T1000 (cell line): ENCODE data around the gene MGLL.

Experiments used
- DNase-seq: peaks from one replicate; lab custom pipeline; 2025; ENCODE audit warnings: mixed read lengths; lab: John Stamatoyannopoulos, UW

The MGLL gene

DNA sequence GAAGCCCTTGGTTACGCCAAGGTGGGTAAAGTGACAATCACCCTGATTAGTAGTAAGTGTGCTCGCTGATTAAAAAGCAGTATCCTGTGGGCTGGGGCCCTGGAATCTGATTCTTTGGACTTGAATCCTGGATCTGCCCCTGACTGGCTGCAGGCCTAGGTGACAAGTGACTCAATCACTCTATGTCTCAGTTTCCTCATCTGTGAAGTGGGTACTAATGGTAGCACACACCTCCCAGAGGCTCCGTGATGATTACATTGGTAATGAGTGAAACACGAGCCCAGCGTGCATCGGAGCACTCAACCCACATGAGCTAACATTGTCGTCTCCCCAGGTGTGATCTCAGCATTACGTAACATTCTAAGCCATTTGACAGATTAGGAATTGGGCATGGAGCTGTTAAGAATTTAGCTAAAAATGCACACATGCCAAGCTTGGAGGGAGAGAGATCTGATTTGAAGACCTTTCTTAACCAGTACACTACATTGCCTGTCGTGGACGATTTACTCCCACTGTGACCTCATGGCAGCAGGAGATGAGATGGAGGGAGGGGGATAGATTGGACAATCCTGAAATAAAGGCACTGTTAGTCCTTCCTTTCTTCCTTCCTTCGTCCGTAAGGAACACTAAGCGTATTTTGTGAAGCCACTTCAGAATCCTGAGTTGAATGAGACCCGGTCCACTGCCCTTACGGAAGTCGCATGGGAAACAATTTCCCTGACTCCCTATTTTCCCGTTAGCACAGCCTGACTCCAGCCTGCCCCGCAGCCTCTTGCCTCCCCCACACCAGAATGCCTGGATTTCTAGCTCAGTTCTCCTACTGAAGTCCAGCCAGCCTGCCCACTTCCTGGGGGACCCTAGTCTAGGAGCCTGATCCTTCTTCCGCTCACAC, 32.1 kb downstream of the MGLL start:
- no peak for DNase-seq

DNA sequence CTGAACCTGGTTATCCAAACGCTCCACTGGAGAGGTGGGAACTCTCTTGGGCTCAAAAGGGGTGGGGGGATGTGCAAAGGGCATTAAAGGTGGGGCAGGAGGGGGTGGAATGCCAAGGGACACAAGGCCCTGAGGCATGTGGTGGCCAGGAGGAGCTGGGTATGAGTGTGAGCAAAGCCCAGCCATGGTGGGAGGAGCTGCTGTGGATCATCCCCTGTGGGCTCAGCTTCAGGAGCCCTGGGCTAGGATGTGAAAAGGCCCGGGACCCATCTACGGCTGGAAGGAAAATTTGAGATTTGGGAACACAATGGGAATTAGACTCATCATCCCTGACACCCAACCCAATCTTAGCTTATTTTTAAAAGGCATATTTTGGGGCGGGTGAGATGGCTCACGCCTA, 33.3 kb downstream of the MGLL start:
- DNase-seq = no peak

DNA sequence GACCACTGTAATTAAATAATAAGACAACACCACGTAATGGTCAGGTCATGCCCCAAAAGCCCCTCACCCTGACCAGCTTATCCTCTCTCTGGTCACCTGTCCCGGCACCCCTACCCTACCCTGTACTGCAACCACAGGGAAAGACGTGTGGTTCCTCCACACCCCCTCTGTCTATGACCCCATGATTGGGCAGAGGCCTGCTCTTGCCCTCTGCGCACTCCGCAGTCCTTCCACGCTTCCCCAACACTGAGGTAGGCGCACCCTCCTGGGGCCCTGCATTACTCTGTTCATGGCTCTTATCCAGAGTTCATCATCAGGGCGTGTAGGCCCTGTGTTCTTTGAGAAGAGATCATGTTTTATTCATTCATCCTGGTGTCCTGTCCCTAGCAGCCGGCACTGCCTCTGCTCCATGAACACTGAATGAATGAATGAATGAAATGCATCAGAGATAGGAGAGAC, 33.8 kb downstream of the MGLL start:
- no peak for DNase-seq

DNA sequence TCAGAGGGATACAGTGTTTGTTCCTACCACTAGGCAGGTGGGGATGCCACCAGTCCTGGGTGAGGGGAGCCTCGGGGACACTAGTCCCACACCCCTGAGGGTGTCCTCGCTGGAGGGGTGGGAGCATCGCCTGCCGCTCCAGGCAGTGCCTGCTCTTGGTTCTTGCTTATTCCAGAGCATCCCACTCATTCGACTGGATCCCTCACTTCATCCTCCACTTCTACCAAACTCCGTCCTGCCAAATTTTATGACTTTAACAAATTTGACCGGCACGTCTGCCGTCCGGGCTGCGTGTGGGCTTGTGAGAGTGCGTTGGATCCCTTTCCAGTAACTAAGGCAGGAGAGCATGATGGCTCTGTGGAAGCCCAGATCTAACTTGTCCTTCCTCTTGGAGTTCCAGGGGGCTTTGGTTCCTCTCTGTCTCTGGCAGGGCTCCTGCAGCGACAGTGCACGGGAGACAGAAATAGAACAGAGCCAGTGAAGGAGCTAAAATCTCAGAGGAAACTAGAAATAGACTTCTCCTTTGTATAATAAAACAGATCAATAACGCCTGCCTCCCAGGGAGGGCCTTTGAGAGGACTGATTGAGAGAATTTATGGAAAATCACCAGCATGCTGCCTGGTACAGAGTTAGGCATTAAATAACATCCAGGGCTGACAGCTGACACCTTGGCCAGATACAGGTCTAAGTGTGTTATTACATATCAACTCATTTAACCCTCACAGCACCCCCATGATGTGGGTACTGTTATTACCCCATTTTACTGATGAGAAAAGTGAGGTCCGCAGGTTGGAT, 34.5 kb downstream of the MGLL start:
- no peak for DNase-seq

DNA sequence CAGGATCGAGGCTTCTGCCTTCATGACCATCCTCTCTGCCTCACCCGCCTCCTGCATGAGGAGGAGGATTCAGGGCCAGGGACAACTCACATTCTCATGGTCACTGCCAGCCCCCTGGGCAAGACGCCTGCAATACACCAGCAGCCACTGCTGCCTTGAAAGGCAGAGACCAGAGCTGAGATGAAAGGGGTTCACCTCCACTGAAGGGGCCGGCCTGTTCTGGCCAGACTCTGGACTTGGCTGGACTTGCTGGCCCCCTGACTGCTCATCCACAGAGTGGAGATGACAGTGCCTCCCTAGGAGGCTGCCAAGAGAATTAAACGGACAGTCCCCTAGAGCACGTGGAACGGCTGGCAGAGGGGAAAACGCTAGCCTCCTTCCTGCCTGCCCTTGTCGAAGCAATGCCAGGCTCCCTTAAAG, 35.2 kb downstream of the MGLL start:
- DNase-seq = no peak

DNA sequence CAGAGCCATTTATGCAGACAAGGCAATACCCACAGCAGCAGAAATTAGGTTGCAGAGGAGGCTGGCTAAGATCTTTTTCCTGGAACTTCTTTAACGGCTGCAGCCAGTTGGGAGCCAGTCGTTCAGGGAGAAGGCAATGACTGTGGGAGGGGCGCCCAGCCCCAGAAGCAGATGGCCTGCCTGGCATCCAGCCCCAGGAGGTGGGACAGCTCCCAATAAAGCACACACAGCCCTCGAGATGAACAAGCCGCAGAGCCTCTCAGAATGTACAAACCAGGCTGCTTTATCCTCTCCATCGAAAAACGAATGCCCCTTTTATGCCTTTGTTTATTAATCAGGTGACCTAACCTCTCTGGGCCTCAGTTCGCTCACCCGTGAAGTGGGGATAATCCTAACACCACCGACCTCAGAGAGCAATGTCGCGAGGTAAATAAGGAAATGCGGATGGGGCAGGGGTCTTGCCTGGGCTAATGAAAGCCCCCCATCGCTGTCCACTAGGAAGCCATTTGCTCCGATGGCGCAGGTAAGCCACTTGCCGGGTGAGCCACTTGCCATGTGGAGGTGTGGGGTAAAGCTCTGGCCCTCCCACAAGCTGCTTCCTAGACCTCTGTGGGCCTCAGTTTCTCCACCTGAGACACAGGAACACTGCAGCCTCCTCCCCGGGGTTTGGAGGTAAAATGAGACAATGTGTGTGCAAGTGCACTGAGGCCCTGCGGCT, 35.8 kb downstream of the MGLL start:
- no peak for DNase-seq

DNA sequence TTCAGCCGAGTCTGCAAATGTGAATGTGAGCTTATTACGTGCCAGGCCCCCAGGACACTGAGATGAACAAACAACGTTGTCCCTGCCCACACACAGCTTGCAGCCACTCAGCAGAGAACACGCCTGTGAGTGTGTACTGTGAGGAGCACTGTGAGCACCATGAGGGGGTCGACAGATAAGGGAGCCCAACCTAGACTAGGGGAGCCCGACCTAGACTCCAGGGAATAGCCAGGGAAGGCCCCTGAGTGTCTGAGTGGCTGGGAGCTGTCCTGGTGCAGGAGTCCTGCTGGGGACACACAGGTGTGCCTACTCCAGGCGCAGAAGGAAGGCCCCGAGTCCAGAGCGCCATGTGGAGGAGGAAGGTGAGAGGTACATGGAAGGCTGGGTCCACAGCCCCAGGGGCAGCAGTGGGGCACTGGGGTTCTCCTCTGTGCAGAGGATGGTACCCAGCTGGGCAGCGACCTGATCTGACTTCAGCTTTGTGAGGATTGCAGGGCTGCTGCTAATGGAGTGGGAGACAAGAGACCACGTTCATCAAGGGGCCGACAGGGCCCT, 36.5 kb downstream of the MGLL start:
- DNase-seq = no peak

DNA sequence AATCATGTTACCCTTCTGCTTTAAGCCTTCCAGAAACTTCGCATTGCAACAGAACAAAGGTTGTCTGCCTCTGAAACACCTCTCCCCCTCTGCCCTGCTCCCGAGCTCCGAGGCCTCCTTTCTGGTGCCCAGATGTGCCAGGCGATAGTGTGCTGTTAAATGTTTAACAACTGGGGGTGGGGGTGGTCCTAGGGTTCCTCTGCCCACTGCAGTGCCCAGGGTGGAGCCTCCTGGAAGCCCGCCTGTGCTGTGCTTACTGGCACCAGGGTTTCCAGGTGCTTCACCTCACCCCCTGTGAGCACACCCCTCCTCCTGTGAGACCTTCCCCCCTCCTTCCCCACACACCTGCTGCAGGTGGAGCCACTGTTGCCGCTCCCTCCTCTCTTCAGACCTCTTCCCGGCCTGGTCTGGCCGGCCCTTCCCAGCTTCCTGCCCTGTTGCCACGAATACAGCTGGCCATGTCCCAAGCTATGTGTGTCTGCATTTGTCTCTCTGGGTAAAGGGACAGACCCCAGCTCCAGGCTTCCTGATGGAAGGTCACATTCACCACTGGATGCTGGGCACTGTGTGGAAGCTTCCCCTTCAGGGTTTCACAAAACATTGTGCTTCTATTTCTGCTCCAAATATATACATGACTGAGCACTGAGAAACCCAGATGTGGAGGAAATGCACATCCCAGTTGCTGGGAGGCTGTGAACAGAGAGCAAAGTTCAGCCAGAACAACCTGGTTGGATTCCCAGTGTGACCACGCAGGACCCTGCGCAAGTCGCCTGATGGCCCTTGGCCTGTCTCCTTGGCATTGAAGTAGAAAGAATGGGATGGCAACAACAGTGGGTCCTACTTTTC, 37.2 kb downstream of the MGLL start:
- DNase-seq = no peak

DNA sequence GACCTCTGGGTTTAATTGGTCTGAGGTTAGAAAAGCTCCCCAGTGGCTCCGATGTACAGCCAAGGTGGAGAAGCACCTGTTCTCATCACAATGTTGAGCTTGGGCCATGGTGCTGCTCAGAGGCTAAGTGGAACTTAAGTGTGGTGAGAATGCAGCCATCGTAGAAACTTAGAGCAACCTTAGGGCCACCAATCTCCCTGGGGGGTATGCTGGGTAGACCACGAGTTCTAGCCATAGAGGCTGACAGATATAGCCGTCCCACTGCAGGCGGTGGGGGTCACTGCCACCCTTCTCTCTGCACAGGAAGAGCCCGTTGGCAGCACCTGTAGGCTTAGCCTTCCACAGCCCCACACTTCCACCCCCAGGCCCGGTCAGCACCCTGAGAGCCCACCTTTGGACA, 38.0 kb downstream of the MGLL start:
- DNase-seq = no peak

DNA sequence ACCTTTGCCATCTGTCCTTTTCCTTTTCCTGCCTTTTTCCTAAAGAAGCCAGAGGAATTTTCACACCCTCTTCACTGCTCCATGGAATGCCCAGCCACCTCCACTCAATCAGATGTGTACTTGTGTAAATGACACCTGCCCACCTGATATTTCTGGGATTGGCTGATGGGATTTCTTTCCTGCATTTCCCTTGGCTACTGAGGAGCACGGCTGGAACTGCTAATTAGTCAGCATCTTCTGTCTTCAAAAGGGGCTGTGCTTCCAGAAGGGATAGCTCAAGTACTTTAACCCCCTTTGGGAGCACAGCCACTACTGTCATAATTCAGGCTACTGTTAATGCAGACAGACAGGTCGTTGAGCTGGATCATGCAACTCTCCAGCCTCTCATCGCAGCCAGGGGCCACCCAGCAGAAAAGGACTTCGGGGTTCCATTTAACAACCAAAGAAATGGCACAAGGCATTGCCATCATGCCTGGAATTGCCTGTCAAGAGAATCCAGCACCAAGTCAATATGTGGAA, 38.6 kb downstream of the MGLL start:
- DNase-seq = no peak

DNA sequence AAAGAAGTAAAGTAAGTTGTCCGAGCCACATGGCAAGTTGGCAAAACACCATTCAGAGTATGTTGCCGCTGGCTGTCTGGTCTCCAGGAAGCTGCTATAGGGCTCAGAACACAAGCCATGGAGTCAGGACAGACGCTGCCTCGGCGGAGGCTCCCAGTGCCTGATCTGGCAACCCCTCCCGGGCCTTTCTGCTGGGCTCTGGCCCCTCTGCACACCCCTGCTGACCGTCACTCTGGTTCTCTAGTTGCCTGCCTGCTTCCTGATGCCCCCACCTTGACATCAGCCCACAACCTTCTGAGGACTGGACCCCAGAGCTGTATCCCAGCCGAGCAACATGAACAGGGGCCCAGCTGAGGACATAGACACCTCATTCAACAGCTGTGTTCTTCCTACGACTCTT, 39.1 kb downstream of the MGLL start:
- no peak for DNase-seq

DNA sequence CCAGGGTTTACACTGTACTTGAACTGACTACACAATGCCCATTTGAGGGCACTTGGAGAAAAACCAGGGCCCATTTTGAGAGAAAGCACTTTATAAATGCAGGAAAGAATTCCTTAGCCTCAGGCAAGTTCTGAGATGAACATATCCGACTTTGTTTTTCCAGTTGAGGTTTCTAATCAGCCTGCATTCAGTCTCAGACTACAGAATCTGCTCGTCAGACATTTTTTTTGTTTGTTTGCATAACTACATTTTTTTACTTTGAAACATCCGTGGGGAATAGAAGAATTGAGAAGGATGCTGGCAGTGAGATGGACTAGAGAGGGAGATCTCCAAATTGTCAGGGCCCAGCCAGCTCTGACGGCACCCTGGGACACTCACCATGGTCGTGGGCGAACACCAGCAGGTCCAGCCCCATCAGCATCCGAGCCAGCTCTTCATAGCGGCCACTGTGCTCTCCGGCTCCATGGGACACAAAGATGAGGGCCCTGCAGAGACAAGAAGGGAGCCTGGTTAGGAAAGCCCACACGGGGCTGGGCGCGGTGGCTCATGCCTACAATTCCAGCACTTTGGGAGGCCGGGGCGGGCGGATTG, 40.8 kb downstream of the MGLL start:
- DNase-seq = peak; percentile 29

DNA sequence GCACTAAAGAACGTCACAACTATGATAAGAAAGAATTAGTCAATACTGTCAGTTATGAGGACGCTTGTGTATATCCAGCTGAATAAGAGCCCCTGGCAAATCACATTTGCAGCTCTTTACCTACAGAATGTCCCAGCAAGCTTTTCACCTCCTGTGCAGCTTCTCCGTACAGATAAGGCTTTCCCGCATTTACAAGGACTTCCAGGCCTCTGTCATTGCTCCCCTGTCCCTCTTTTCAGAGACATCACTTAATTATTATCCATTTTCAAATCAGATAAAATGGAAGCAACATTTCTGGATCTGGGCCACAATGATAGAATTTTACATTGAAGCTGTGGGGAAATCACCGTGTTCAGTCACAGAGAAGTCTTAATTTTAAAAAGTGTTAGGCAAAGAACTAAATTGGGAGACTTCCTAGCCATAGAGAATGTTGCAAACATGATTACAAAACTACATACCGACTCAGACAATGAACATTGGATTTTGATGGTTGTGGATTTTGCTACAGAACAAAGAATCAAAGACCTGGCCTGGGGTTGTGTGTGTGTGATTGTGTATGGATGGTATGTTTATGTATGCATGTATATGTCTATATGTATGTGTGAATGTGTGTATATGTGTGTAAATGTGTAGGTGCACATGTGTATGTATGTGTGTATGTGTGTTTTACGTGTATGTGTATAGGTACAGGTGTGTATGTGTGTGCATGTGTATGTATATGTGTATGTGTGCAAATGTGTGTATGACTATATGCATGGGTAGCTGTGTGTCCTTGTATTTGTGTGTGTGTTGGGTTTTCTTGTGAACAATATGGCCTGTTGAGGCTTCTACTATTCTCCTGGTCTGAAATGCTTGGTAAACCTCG, 41.5 kb downstream of the MGLL start:
- no peak for DNase-seq

DNA sequence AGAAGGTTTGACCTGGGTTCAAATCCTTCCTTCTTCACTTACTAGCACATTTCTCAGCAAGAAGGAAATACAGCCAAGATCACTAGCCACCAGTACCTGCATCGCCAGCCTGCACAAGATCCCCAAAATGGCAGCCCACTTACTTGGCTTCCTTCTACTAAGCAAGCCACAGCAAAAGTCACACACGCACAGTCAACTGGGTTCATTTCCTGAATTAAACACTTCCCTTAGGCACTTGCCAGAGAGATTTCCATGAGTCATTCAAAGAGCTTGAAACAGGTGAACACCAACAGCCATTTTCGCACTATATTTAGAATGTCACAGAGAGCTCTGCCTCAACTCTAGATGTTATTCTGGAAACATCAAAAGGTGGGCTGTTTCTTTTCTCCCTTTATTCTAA, 42.6 kb downstream of the MGLL start:
- DNase-seq = no peak

DNA sequence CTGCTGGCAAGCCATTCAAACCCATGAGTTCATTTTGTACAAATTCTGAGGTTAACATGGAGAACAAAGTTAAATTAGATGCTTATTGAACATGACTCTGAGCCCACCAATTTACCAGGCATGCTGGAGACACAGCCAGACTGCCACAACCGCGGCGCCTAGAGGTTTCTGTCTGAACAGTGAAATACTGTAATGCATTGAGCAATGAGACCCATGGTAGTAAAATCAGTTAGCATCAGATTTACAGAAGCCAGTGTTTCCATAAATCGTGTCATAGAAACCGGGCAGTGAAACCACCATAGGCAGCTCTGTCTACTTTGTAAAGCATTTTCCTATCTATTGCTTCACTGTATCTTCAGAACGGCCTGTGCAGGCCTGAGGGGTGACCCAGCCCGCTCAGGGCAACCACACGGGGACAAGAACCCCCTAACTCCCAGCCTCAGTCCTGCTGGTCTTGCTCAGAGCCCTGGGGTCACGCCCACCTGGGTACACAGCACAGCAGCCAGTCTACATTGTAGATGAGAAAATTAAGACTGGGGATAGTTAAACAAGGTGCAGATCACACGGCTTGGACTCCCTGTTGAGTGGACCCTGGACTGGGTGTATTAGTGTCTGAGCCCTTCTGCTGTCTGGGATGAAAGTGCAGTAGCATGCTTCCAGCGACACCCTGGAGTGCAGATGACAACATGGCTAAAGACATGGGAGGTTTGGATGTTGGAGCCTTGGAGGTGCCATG, 44.2 kb downstream of the MGLL start:
- DNase-seq = no peak

DNA sequence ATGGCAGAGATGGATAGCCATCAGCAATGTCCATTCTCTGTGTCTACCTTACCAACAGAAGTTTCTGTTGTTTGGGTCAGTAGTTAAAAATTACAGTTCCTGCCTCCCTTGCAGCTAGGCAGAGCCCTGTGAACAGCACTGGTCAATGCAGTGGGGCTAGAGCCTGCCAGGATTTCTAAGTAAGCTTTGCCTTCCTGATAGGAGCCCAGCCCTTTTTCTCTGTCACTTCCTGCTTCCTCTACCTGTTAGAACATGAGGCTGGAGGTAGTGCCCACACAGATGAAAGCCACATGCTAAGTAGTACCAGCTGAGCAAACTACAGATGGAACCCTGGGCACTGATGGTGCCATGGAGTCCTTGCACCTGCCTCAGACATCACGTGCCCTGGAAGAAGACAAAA, 45.0 kb downstream of the MGLL start:
- no peak for DNase-seq

DNA sequence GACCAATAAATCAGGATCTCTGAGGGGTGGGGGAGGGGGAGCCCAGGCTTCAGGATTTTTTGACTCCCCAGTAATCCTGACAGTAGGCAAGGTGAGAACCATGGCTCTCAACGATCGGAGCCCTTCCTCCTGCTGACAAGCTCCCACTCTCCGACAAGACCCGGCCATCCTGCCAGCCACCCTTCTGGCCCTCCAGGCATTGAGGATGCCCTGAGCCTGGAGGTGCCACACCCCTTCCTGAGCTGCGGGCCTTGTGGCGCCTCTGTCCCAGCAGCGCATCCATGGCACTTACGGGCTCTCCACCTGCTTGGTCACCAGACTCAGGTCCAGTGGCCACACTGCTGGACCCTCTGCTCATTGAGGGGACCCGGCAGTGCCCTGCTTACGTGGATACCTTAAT, 46.0 kb downstream of the MGLL start:
- DNase-seq = no peak

DNA sequence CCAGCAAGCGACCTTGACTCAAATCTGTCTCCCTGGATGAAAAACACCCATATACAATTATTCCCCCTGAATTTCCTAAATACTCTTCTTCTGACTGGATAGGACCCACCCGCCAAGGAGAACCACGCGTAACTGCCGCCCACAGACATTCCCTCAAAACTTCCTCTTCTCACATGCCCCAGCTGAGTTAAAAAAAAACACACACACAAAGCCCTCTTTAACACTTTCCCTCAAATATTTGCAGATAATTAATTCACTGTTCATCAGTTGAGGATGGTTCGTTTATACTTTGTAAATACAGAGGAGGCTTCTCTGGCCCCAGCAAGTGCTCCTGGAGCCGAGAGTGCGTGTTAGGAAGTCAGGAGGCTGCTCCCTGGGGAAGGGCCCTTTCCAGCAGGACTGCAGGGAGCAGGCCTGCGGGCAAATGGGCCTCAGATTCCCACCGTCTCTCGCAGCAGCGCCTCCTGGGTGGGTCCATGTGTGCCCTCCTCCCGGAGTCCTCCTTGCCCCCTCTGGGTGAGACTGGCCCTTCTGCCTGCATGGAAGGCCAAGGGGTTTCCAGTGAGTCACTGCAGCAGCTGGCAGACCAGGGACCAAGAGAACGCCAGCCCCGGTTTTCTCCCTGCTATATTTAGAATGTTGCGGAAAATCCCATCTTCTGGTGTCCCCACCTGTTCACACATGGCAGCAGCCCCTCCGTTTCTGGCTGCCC, 46.8 kb downstream of the MGLL start:
- DNase-seq = peak; percentile 78
